Stimulated activated CD4-positive, alpha-beta T cell treated with anti-CD3 and anti-CD28 coated beads, Interleukin-1b, Interleukin-23, amount 100 ng/mL, for 1 hour (primary cell): ENCODE measurements around the gene ZNF662.

Source experiments
- DNase-seq, 2 donors: peaks; one replicate each; pipeline ENCODE4 v3.0.0-alpha.2; 2020; ENCODE audit warnings: low read depth in 2 of 2

Gene ZNF662

GRCh38 chr3:42936157-42936981, 30.4 kb downstream of the ZNF662 start:
- no peak for DNase-seq

- no peak for DNase-seq
Observed at GRCh38 chr3:42937334-42937733, 31.4 kb downstream of the ZNF662 start.

GRCh38 chr3:42942693-42943092, 36.8 kb downstream of the ZNF662 start:
- no peak for DNase-seq

GRCh38 chr3:42946050-42946449, 40.1 kb downstream of the ZNF662 start:
- DNase-seq, result no peak

- no peak for DNase-seq
Observed at GRCh38 chr3:42957573-42957972, 51.6 kb downstream of the ZNF662 start.

- DNase-seq, result no peak
Observed at GRCh38 chr3:42960282-42960681, 54.3 kb downstream of the ZNF662 start.

- no peak for DNase-seq
Observed at GRCh38 chr3:42960786-42961185, 54.8 kb downstream of the ZNF662 start.

GRCh38 chr3:42961633-42962032, 55.7 kb downstream of the ZNF662 start:
- DNase-seq, result no peak

- DNase-seq, result no peak
Observed at GRCh38 chr3:42963269-42963668, 57.3 kb downstream of the ZNF662 start.

GRCh38 chr3:42964266-42964665, 58.3 kb downstream of the ZNF662 start:
- DNase-seq, result no peak
